ENCODE results near the gene LRP1-AS. TPM values are rescaled to one million over a fixed set of nuclear protein-coding genes. Genes with fewer than 3 reads are reported as not detected.

The LRP1-AS gene
- total RNA-seq, 1 donor from 2014 or later: not detected

DNA sequence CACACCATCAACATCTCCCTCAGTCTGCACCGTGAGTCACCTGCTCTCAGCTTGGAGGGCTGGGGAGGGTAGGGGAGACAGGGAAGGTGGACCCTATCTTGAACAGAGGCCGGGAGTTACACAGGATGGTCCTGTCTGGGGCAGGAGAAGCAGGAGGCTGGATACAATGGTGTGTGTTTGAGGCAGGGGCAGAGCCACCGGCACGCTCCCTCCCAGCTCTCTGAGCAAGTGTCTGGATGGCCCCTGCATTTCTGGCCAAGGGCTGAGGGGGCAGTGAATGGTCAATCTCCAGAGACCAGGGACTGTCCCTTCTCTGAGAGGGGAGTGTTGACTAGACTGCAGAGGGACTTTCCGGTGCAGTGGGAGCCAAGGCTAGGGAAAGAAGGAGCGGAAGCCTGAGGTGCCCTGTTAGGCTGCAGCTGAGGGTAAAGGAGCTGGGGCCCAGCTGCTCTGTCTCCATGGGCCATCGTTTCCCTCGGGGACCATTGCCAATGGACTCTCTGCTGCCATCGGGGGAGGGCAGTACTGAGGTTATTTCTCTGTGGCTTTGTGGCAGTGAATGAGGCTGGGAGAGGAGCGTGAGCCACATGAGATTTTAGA lies 1.9 kb downstream of the LRP1-AS start:
- TF ChIP-seq, protein P1, sequence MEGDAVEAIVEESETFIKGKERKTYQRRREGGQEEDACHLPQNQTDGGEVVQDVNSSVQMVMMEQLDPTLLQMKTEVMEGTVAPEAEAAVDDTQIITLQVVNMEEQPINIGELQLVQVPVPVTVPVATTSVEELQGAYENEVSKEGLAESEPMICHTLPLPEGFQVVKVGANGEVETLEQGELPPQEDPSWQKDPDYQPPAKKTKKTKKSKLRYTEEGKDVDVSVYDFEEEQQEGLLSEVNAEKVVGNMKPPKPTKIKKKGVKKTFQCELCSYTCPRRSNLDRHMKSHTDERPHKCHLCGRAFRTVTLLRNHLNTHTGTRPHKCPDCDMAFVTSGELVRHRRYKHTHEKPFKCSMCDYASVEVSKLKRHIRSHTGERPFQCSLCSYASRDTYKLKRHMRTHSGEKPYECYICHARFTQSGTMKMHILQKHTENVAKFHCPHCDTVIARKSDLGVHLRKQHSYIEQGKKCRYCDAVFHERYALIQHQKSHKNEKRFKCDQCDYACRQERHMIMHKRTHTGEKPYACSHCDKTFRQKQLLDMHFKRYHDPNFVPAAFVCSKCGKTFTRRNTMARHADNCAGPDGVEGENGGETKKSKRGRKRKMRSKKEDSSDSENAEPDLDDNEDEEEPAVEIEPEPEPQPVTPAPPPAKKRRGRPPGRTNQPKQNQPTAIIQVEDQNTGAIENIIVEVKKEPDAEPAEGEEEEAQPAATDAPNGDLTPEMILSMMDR (IDR thresholded peaks at IDR 0.05; ENCODE audit: insufficient read depth, low read depth, low read length): no peak
- no peak for TF ChIP-seq EZH2 (IDR thresholded peaks at IDR 0.05; ENCODE audit: insufficient read depth, low read length)
- Histone ChIP-seq H4K20me1 (ENCODE audit: insufficient read depth, low read length) (peaks cover 92% of the 10 kb centered on the region), H3K36me3 (ENCODE audit: insufficient read depth, low read length) (peaks cover 52% of the 10 kb centered on the region), H3K9ac (ENCODE audit: low read length) (no peak overlapping the region), H3K27ac (ENCODE audit: low read depth, low read length) (no peak overlapping the region), H3K79me2 (ENCODE audit: insufficient read depth, low read length) (peaks cover 55% of the 10 kb centered on the region), H3K4me2 (ENCODE audit: low read length) (no peak overlapping the region), H3K4me1 (ENCODE audit: insufficient read depth, low read length) (peaks cover 32% of the 10 kb centered on the region), H3K4me3 (ENCODE audit: insufficient read depth, low read depth, low read length) (no peak overlapping the region), H3K27me3 (ENCODE audit: insufficient read depth, low read length) (no peaks in the 10 kb centered on the region), H2AFZ (ENCODE audit: low read depth, low read length) (no peak overlapping the region), H3K9me3 (ENCODE audit: insufficient read depth, low read depth, low read length) (no peaks in the 10 kb centered on the region)
- Mint-ChIP-seq H3K4me3 (ENCODE audit: unreplicated experiment) (no peak overlapping the region), H3K27ac (ENCODE audit: unreplicated experiment) (peak overlapping the region; percentile 81), H3K4me1 (ENCODE audit: low read depth, unreplicated experiment) (peaks cover 60% of the 10 kb centered on the region), H3K9me3 (ENCODE audit: unreplicated experiment) (no peaks in the 10 kb centered on the region), H3K27me3 (ENCODE audit: low read depth, unreplicated experiment) (no peaks in the 10 kb centered on the region), H3K36me3 (ENCODE audit: low read depth, unreplicated experiment) (peaks cover 60% of the 10 kb centered on the region)
- DNase-seq (ENCODE audit: low read depth) (no peak), FAIRE-seq (no peak)

DNA sequence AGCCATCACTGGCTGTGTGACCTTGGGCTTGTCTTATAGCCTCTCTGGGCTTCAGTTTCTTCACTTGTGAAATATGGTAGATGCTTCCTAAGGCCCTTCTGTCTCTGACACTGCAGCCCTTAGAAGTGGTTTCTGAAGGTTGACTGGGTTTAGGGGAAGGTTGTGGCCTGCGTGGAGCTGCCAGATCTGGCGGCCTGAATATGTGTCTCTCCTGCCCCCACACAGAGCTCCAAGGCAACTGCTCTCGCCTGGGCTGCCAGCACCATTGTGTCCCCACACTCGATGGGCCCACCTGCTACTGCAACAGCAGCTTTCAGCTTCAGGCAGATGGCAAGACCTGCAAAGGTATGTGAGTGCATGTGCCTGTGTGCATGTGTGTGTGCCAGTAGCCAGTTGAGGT lies 4.0 kb downstream of the LRP1-AS start:
- no peak overlapping the region for H3K4me3 ChIP-seq (ENCODE audit: insufficient read depth, low read depth, low read length)
- H3K9ac ChIP-seq (ENCODE audit: low read length): no peak overlapping the region
- Mint-ChIP-seq H3K4me1 (ENCODE audit: low read depth, unreplicated experiment) (peaks cover 61% of the 10 kb centered on the region), H3K27me3 (ENCODE audit: low read depth, unreplicated experiment) (no peaks in the 10 kb centered on the region), H3K9me3 (ENCODE audit: unreplicated experiment) (no peaks in the 10 kb centered on the region), H3K4me3 (ENCODE audit: unreplicated experiment) (no peak overlapping the region), H3K27ac (ENCODE audit: unreplicated experiment) (no peak overlapping the region), H3K36me3 (ENCODE audit: low read depth, unreplicated experiment) (peaks cover 62% of the 10 kb centered on the region)
- H3K36me3 ChIP-seq (ENCODE audit: insufficient read depth, low read length): peaks cover 61% of the 10 kb centered on the region
- DNase-seq (ENCODE audit: low read depth): no peak
- no peak for FAIRE-seq
- no peak overlapping the region for H2AFZ ChIP-seq (ENCODE audit: low read depth, low read length)
- no peaks in the 10 kb centered on the region for H3K9me3 ChIP-seq (ENCODE audit: insufficient read depth, low read depth, low read length)
- peaks cover 30% of the 10 kb centered on the region for H3K4me1 ChIP-seq (ENCODE audit: insufficient read depth, low read length)
- TF ChIP-seq EZH2 (IDR thresholded peaks at IDR 0.05; ENCODE audit: insufficient read depth, low read length): no peak
- TF ChIP-seq, protein P1 (IDR thresholded peaks at IDR 0.05; ENCODE audit: insufficient read depth, low read depth, low read length): no peak
- H4K20me1 ChIP-seq (ENCODE audit: insufficient read depth, low read length): peaks cover 97% of the 10 kb centered on the region
- no peaks in the 10 kb centered on the region for H3K27me3 ChIP-seq (ENCODE audit: insufficient read depth, low read length)
- H3K79me2 ChIP-seq (ENCODE audit: insufficient read depth, low read length): peaks cover 46% of the 10 kb centered on the region
- H3K4me2 ChIP-seq (ENCODE audit: low read length): no peak overlapping the region
- no peak overlapping the region for H3K27ac ChIP-seq (ENCODE audit: low read depth, low read length)

DNA sequence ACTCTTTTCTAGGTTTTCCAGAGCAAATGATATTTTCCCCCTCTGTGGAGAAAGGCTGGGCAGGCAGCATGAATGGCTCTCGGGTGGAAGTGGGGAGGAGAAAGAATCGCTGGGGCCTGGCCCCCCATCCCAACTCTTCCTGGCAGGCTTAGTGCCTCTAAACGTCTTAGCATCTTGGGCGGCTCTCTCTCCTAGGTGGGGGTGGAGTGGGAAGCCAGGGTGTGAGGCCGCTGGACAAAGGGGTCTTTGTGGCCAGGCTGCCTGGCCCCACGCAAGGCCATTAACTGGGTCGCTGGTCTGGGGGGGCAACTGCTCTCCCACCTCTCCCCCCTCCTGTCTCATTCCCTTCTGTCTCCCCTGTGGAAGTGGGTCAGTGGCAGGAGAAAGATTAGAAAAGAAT lies 4.7 kb downstream of the LRP1-AS start:
- no peak overlapping the region for H3K9ac ChIP-seq (ENCODE audit: low read length)
- H4K20me1 ChIP-seq (ENCODE audit: insufficient read depth, low read length): peaks cover 97% of the 10 kb centered on the region
- no peaks in the 10 kb centered on the region for H3K27me3 ChIP-seq (ENCODE audit: insufficient read depth, low read length)
- peaks cover 24% of the 10 kb centered on the region for H3K4me1 ChIP-seq (ENCODE audit: insufficient read depth, low read length)
- H2AFZ ChIP-seq (ENCODE audit: low read depth, low read length): no peak overlapping the region
- Mint-ChIP-seq H3K4me3 (ENCODE audit: unreplicated experiment) (no peak overlapping the region), H3K27ac (ENCODE audit: unreplicated experiment) (no peak overlapping the region), H3K27me3 (ENCODE audit: low read depth, unreplicated experiment) (no peaks in the 10 kb centered on the region), H3K4me1 (ENCODE audit: low read depth, unreplicated experiment) (peaks cover 60% of the 10 kb centered on the region), H3K9me3 (ENCODE audit: unreplicated experiment) (no peaks in the 10 kb centered on the region), H3K36me3 (ENCODE audit: low read depth, unreplicated experiment) (peaks cover 62% of the 10 kb centered on the region)
- DNase-seq (ENCODE audit: low read depth) (no peak), FAIRE-seq (no peak)
- no peak overlapping the region for H3K27ac ChIP-seq (ENCODE audit: low read depth, low read length)
- TF ChIP-seq, protein P1 (IDR thresholded peaks at IDR 0.05; ENCODE audit: insufficient read depth, low read depth, low read length): no peak
- TF ChIP-seq EZH2 (IDR thresholded peaks at IDR 0.05; ENCODE audit: insufficient read depth, low read length): no peak
- peaks cover 53% of the 10 kb centered on the region for H3K36me3 ChIP-seq (ENCODE audit: insufficient read depth, low read length)
- no peak overlapping the region for H3K4me3 ChIP-seq (ENCODE audit: insufficient read depth, low read depth, low read length)
- peaks cover 53% of the 10 kb centered on the region for H3K79me2 ChIP-seq (ENCODE audit: insufficient read depth, low read length)
- H3K4me2 ChIP-seq (ENCODE audit: low read length): no peak overlapping the region
- H3K9me3 ChIP-seq (ENCODE audit: insufficient read depth, low read depth, low read length): no peaks in the 10 kb centered on the region
